Mammary microvascular endothelial cell (primary cell): Measurements from ENCODE around the gene ISL2. TPM values are rescaled to one million over a fixed set of nuclear protein-coding genes. Genes with fewer than 3 reads are reported as not detected.

ENCODE experiments used
- total RNA-seq: library from RNA; depleted of rRNA; stranded (reverse); fragments of >200 nt; gene quantifications from 2 replicates; pipeline ENCODE4 v1.2.3, GENCODE V29; 2015

ISL2 gene
- total RNA-seq = 0.27 TPM in 1 of 2 replicates, not detected in the other

GRCh38 chr15:76336254-76337058, at the start of gene ISL2:
ISL2 (plus strand) TSS chr15:76336773; CDS start chr15:76336884, 111 bp downstream.

GRCh38 chr15:76311100-76311953, 25.2 kb upstream of the ISL2 start, which contains the start of gene ETFA:
ETFA (minus strand) TSS chr15:76311469; CDS start chr15:76311388, 81 bp downstream.

Other genes starting within 250 kb of the ISL2 start
- 95.9 and 111 TPM in 2 replicates for gene ETFA, start 25.3 kb upstream of the ISL2 start, total RNA-seq